Measurements from ENCODE around the gene ACSF2.
A peak's percentile ranks its signal among the peaks of the same experiment; 100 is the strongest.
"Not testable (repeated sequence)": the region's sequence is repeated elsewhere in the genome, so short reads cannot be mapped to it uniquely, and the experiment has no call there.

ACSF2 gene

DNA sequence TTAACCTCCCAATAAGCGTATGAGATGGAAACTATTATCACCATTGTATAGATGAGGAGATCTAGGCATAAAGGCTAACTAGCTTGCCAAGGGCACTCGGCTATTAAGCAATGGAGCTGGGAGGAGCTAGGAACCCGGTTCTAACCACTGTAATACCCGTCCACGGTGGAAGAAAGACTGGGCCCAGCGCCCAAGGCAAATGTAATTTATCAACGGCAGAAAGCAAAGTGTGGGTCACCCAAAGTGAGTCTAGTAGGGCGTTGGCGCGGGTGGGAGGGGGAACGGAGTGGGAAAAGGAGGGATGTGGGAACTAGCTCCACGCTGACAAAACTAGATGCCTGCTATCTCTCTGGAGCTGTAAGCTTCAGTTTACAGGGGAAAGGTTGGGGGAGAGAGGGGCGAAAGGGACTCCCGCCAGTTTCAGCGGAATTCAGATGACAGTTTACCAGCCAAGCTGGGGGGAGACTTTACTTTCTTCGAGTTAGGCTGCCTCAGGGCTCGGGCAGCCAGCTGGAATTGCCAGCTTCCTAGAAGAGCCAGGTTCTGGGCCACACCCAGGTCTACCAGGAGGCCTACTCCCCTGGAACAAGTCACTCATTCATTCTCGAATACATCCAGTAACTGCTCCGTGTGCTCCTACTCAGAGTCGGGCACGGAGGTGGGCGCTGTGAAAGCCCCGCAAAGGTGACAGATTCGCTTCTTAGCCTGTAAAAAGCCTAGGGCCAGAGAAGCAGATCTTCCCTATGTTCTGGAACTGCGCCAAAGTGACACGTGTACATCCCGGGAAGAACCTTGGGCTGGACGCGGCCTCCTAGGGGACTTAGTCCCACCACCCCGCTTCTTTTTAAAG is 29.5 kb upstream of the ACSF2 start:
- Histone ChIP-seq H3K4me2 (ENCODE audit: low read depth, low read length, poor library complexity, severe bottlenecking) (peak overlapping the region; percentile 88), H3K9me3 (ENCODE audit: insufficient read depth, low read length) (no peaks in the 10 kb centered on the region), H2AFZ (ENCODE audit: low read depth, low read length, severe bottlenecking) (peak overlapping the region; percentile 48), H3K27me3 (ENCODE audit: low read length) (no peaks in the 10 kb centered on the region), H3K36me3 (ENCODE audit: low read length) (peaks cover 24% of the 10 kb centered on the region), H3K9ac (ENCODE audit: low read length) (peak overlapping the region; percentile 90), H3K27ac (ENCODE audit: low read depth, low read length) (peak overlapping the region; percentile 33), H3K79me2 (ENCODE audit: insufficient read depth, low read length) (peaks cover 37% of the 10 kb centered on the region), H3K9me2 (replicated peaks; ENCODE audit: insufficient read depth, low read length) (no peaks in the 10 kb centered on the region), H3F3A (ENCODE audit: insufficient read depth) (no peaks in the 10 kb centered on the region), H3K4me3 (ENCODE audit: insufficient read depth, low read length, poor library complexity, severe bottlenecking) (peak overlapping the region; percentile 97), H4K20me1 (ENCODE audit: low read depth, low read length) (no peaks in the 10 kb centered on the region; the same call in 1 of the 2 replicates)
- no peak for TF ChIP-seq EZH2phosphoT487 (conservative IDR thresholded peaks at IDR 0.05; ENCODE audit: low read length)
- TF ChIP-seq, protein P1, sequence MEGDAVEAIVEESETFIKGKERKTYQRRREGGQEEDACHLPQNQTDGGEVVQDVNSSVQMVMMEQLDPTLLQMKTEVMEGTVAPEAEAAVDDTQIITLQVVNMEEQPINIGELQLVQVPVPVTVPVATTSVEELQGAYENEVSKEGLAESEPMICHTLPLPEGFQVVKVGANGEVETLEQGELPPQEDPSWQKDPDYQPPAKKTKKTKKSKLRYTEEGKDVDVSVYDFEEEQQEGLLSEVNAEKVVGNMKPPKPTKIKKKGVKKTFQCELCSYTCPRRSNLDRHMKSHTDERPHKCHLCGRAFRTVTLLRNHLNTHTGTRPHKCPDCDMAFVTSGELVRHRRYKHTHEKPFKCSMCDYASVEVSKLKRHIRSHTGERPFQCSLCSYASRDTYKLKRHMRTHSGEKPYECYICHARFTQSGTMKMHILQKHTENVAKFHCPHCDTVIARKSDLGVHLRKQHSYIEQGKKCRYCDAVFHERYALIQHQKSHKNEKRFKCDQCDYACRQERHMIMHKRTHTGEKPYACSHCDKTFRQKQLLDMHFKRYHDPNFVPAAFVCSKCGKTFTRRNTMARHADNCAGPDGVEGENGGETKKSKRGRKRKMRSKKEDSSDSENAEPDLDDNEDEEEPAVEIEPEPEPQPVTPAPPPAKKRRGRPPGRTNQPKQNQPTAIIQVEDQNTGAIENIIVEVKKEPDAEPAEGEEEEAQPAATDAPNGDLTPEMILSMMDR (IDR thresholded peaks at IDR 0.05; ENCODE audit: insufficient read depth, low read length, poor library complexity, severe bottlenecking): no peak

DNA sequence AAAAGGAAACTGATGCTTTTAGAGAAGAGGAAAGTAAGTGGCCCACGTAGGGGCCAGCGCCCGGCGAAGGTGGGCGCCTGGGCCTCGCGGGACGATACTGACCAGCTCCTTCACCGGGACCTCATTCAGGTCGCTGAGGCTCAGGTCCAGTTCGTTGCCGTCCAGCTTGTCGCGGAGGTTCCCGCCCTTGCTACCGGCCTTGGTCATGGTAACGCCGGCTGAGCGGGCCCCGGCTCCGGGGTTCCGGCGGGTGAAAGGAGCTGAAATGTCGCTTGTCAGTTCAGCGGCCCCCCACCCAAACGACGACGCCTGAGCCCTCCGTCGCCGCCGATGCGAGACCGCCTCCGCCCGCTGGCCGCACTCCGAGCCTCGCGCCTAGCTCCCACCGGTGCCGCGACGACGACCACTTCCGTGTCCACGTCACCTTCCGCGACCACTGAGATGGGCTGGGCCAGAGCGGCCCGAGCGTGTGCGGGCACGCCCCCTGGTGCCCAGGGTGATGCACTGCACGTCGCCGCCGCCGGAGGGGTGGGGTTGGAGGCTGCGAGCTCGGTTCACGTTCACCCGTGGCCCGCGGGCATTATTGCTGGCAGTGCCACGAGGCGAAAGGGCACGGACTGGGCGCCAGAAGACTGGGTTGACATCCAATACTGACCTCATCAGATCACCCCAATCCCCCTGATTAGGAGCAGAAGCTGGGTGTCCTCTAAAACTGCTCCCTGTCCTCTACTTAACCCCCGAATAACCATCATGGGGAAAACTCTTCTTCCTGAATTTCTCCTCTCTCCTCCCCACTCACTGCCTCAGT is 28.7 kb upstream of the ACSF2 start, which contains the start of gene LRRC59:
TSS of gene LRRC59 (minus strand) at position 413 of the 808 bp plus-strand sequence. CDS start at position 207, 206 bp downstream.
- peak within 1 kb of the TSS; percentile 88 for H3K4me2 ChIP-seq (ENCODE audit: low read depth, low read length, poor library complexity, severe bottlenecking)
- H2AFZ ChIP-seq (ENCODE audit: low read depth, low read length, severe bottlenecking): peak within 1 kb of the TSS; percentile 67
- TF ChIP-seq, protein P1 (IDR thresholded peaks at IDR 0.05; ENCODE audit: insufficient read depth, low read length, poor library complexity, severe bottlenecking): peak; percentile 93
- TF ChIP-seq EZH2phosphoT487 (conservative IDR thresholded peaks at IDR 0.05; ENCODE audit: low read length): no peak
- peaks cover 22% of the 10 kb centered on the region for H3K36me3 ChIP-seq (ENCODE audit: low read length)
- no peaks in the 10 kb centered on the region for H3K27me3 ChIP-seq (ENCODE audit: low read length)
- peak within 1 kb of the TSS; percentile 97 for H3K4me3 ChIP-seq (ENCODE audit: insufficient read depth, low read length, poor library complexity, severe bottlenecking)
- peak within 1 kb of the TSS; percentile 33 for H3K27ac ChIP-seq (ENCODE audit: low read depth, low read length)
- H3K79me2 ChIP-seq (ENCODE audit: insufficient read depth, low read length): peaks cover 37% of the 10 kb centered on the region
- no peaks in the 10 kb centered on the region for H3F3A ChIP-seq (ENCODE audit: insufficient read depth)
- no peaks in the 10 kb centered on the region; the same call in 1 of the 2 replicates for H4K20me1 ChIP-seq (ENCODE audit: low read depth, low read length)
- peak within 1 kb of the TSS; percentile 90 for H3K9ac ChIP-seq (ENCODE audit: low read length)
- H3K9me3 ChIP-seq (ENCODE audit: insufficient read depth, low read length): no peaks in the 10 kb centered on the region
- H3K9me2 ChIP-seq (replicated peaks; ENCODE audit: insufficient read depth, low read length): no peaks in the 10 kb centered on the region

DNA sequence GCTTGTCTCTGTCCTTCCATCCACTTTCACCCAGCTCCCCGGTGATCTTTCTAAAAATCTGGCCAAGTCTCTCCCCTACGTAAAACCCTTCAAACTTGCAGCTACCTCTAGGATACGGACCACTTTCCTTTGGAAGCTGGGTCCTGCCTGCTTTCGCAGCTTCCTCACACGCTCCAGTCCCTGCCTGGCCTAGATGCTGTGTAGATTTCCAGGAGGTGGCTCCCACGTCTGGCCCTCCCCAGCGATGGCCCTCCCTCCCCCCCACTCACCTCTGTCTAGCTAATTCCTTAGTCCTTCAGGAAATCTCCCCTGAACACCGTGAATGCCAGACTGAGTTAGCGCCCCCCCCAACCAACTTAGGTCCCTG is 28.1 kb upstream of the ACSF2 start:
- H3K9me2 ChIP-seq (replicated peaks; ENCODE audit: insufficient read depth, low read length): no peaks in the 10 kb centered on the region
- no peak overlapping the region for H3K27ac ChIP-seq (ENCODE audit: low read depth, low read length)

DNA sequence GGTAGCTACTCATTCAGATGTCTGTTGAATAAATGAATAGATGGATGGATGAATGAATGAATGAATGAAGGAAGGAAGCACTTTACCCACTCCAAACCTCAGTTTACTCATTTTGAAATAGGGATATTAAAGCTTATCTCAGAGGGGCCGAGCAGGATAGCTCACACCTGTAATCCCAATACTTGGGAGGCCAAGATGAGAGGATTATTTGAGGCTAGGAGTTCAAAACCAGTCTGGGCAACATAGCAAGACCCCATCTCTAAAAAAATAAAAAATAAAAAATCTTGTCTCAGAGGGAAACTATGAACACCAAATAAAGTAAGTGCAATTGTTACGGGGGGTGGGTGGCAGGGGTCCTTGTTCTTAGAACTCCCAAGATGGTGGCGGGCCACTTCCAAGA is 27.3 kb upstream of the ACSF2 start:
- not testable (repeated sequence) for H3K9ac ChIP-seq (ENCODE audit: low read length); H3K4me2 ChIP-seq (ENCODE audit: low read depth, low read length, poor library complexity, severe bottlenecking); H3K4me3 ChIP-seq (ENCODE audit: insufficient read depth, low read length, poor library complexity, severe bottlenecking); H3K27me3 ChIP-seq (ENCODE audit: low read length); H3K27ac ChIP-seq (ENCODE audit: low read depth, low read length); H2AFZ ChIP-seq (ENCODE audit: low read depth, low read length, severe bottlenecking); H3K9me3 ChIP-seq (ENCODE audit: insufficient read depth, low read length); H3F3A ChIP-seq (ENCODE audit: insufficient read depth); H3K9me2 ChIP-seq (replicated peaks; ENCODE audit: insufficient read depth, low read length); H4K20me1 ChIP-seq (ENCODE audit: low read depth, low read length)
- H3K79me2 ChIP-seq (ENCODE audit: insufficient read depth, low read length): peaks cover 34% of the 10 kb centered on the region
- H3K36me3 ChIP-seq (ENCODE audit: low read length): peaks cover 10% of the 10 kb centered on the region; the same call in 1 of the 2 replicates

More for the DNA sequence above, 28.1 kb upstream of the ACSF2 start:
- Histone ChIP-seq H3K9me3 (ENCODE audit: insufficient read depth, low read length) (no peaks in the 10 kb centered on the region), H3K4me2 (ENCODE audit: low read depth, low read length, poor library complexity, severe bottlenecking) (peak overlapping the region; percentile 43), H3K79me2 (ENCODE audit: insufficient read depth, low read length) (peaks cover 37% of the 10 kb centered on the region), H4K20me1 (ENCODE audit: low read depth, low read length) (no peaks in the 10 kb centered on the region; the same call in 1 of the 2 replicates), H3K36me3 (ENCODE audit: low read length) (peaks cover 18% of the 10 kb centered on the region; the same call in 1 of the 2 replicates), H2AFZ (ENCODE audit: low read depth, low read length, severe bottlenecking) (peak overlapping the region; percentile 67), H3K4me3 (ENCODE audit: insufficient read depth, low read length, poor library complexity, severe bottlenecking) (peak overlapping the region; percentile 97), H3F3A (ENCODE audit: insufficient read depth) (no peaks in the 10 kb centered on the region), H3K27me3 (ENCODE audit: low read length) (no peaks in the 10 kb centered on the region), H3K9ac (ENCODE audit: low read length) (peak overlapping the region; percentile 90)
- TF ChIP-seq, protein P1 (IDR thresholded peaks at IDR 0.05; ENCODE audit: insufficient read depth, low read length, poor library complexity, severe bottlenecking): no peak
- no peak for TF ChIP-seq EZH2phosphoT487 (conservative IDR thresholded peaks at IDR 0.05; ENCODE audit: low read length)

DNA sequence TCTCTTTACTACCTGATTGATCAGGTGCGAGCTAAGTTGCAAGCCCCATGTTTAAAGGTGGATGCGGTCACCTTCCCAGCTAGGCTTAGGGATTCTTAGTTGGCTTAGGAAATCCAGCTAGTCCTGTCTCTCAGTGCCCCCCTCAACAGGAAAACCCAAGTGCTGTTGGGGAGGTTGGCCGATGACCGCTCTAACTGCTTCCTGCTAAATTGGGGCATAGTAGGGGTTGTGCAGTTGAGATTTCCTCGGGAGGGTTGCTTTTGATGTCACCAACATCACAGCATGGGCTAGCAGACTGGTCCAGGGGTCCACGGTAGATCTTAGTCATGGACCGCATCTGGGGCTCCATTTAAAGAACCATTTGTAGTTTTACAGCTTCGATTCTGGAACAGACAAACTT is 26.4 kb upstream of the ACSF2 start:
- not testable (repeated sequence) for H4K20me1 ChIP-seq (ENCODE audit: low read depth, low read length); H3K9me3 ChIP-seq (ENCODE audit: insufficient read depth, low read length); H3K36me3 ChIP-seq (ENCODE audit: low read length); H3K9ac ChIP-seq (ENCODE audit: low read length); H3K27ac ChIP-seq (ENCODE audit: low read depth, low read length); H2AFZ ChIP-seq (ENCODE audit: low read depth, low read length, severe bottlenecking); H3K4me3 ChIP-seq (ENCODE audit: insufficient read depth, low read length, poor library complexity, severe bottlenecking); H3K9me2 ChIP-seq (replicated peaks; ENCODE audit: insufficient read depth, low read length); H3F3A ChIP-seq (ENCODE audit: insufficient read depth); H3K4me2 ChIP-seq (ENCODE audit: low read depth, low read length, poor library complexity, severe bottlenecking); H3K27me3 ChIP-seq (ENCODE audit: low read length)
- H3K79me2 ChIP-seq (ENCODE audit: insufficient read depth, low read length): peaks cover 26% of the 10 kb centered on the region

All from SU-DHL-6 (cell line).